NB4 (cell line): ENCODE data around the gene CA12.
A peak's percentile ranks its signal among the peaks of the same experiment; 100 is the strongest.

ENCODE experiments used
- DNase-seq: peaks from one replicate; pipeline ENCODE4 v3.0.0; 2010; ENCODE audit warnings: low read depth
- H3K4me3 ChIP-seq: one replicate; pipeline ENCODE4 v1.5.1; 2011; ENCODE audit warnings: mild to moderate bottlenecking, low read depth, low read length, moderate library complexity
- CTCF ChIP-seq: IDR thresholded peaks from one replicate; pipeline ENCODE4 v1.5.1; 2012; ENCODE audit warnings: low read depth, low read length
- MAX ChIP-seq: IDR thresholded peaks from 2 replicates; pipeline ENCODE4 v1.6.1; 2011; ENCODE audit warnings: low read depth, low read length
- MYC ChIP-seq: IDR thresholded peaks from 2 replicates; pipeline ENCODE4 v1.6.1; 2011; ENCODE audit warnings: low read depth, low read length
- POLR2A ChIP-seq: IDR thresholded peaks from 2 replicates; pipeline ENCODE4 v1.6.1; 2011; ENCODE audit warnings: mild to moderate bottlenecking; ENCODE audit not compliant: insufficient read length; ENCODE audit errors: extremely low read depth

Gene CA12

GRCh38 chr15:63292771-63293170 is 88.9 kb downstream of the CA12 start:
- H3K4me3 ChIP-seq, result no peak overlapping the region
- no peak for DNase-seq
- TF ChIP-seq MYC (no peak), POLR2A (no peak), MAX (no peak), CTCF (no peak)

- no peak overlapping the region for H3K4me3 ChIP-seq
- TF ChIP-seq MYC (no peak), CTCF (no peak), POLR2A (no peak)
Observed at GRCh38 chr15:63292241-63292640, 89.4 kb downstream of the CA12 start.

GRCh38 chr15:63291507-63291906 is 90.1 kb downstream of the CA12 start:
- TF ChIP-seq MYC (no peak), CTCF (no peak), MAX (no peak), POLR2A (no peak)
- no peak overlapping the region for H3K4me3 ChIP-seq
- DNase-seq, result no peak

More at GRCh38 chr15:63292241-63292640, 89.4 kb downstream of the CA12 start:
- DNase-seq, result no peak

- no peak overlapping the region for H3K4me3 ChIP-seq
- TF ChIP-seq MYC (no peak), CTCF (peak; percentile 40), POLR2A (no peak)
- DNase-seq, result peak; percentile 65
Observed at GRCh38 chr15:63288778-63289378, 92.8 kb downstream of the CA12 start.

- no peak for DNase-seq
Observed at GRCh38 chr15:63288342-63288741, 93.3 kb downstream of the CA12 start.

GRCh38 chr15:63287109-63287508 is 94.5 kb downstream of the CA12 start:
- no peak overlapping the region for H3K4me3 ChIP-seq
- TF ChIP-seq CTCF (no peak), MYC (no peak), POLR2A (no peak), MAX (no peak)
- no peak for DNase-seq

More at GRCh38 chr15:63288342-63288741, 93.3 kb downstream of the CA12 start:
- TF ChIP-seq POLR2A, result no peak
- no peak overlapping the region for H3K4me3 ChIP-seq

GRCh38 chr15:63284335-63284734 is 97.3 kb downstream of the CA12 start:
- no peak overlapping the region for H3K4me3 ChIP-seq
- DNase-seq, result no peak
- TF ChIP-seq MYC, result no peak
- TF ChIP-seq POLR2A, result no peak
- no peak for TF ChIP-seq CTCF
- TF ChIP-seq MAX, result no peak
